ENCODE data around the gene ZFYVE28. TPM values are rescaled to one million over a fixed set of nuclear protein-coding genes. Genes with fewer than 3 reads are reported as not detected.

Gene ZFYVE28
- total RNA-seq, 2 experiments from 2014 or later, result 3.8 to 4.6 TPM

GRCh38 chr4:2411786-2412510 is 6.5 kb downstream of the ZFYVE28 start:
- no peak overlapping the region for H3K4me3 Mint-ChIP-seq
- H3K27ac Mint-ChIP-seq, result peak overlapping the region; percentile 96
- peaks cover 27% of the 10 kb centered on the region for H3K27me3 Mint-ChIP-seq
- H3K36me3 Mint-ChIP-seq, result no peaks in the 10 kb centered on the region
- H3K4me1 Mint-ChIP-seq, result peaks cover 51% of the 10 kb centered on the region
- peak; percentile 14 for DNase-seq
- H3K9me3 Mint-ChIP-seq, result no peaks in the 10 kb centered on the region

GRCh38 chr4:2409381-2409783 is 9.1 kb downstream of the ZFYVE28 start:
- peaks cover 38% of the 10 kb centered on the region for H3K4me1 Mint-ChIP-seq
- no peak overlapping the region for H3K27ac Mint-ChIP-seq
- DNase-seq, result no peak
- no peaks in the 10 kb centered on the region for H3K9me3 Mint-ChIP-seq
- H3K27me3 Mint-ChIP-seq, result peaks cover 4% of the 10 kb centered on the region
- no peak overlapping the region for H3K4me3 Mint-ChIP-seq
- H3K36me3 Mint-ChIP-seq, result no peaks in the 10 kb centered on the region

GRCh38 chr4:2408976-2409375 is 9.5 kb downstream of the ZFYVE28 start:
- H3K9me3 Mint-ChIP-seq, result no peaks in the 10 kb centered on the region
- H3K27me3 Mint-ChIP-seq, result no peaks in the 10 kb centered on the region
- H3K4me1 Mint-ChIP-seq, result peaks cover 34% of the 10 kb centered on the region
- no peak for DNase-seq
- no peak overlapping the region for H3K4me3 Mint-ChIP-seq
- H3K27ac Mint-ChIP-seq, result peak overlapping the region; percentile 26
- H3K36me3 Mint-ChIP-seq, result no peaks in the 10 kb centered on the region

- peak; percentile 31 for DNase-seq
- no peaks in the 10 kb centered on the region for H3K9me3 Mint-ChIP-seq
- no peaks in the 10 kb centered on the region for H3K27me3 Mint-ChIP-seq
- no peak overlapping the region for H3K27ac Mint-ChIP-seq
- peaks cover 29% of the 10 kb centered on the region for H3K4me1 Mint-ChIP-seq
- H3K36me3 Mint-ChIP-seq, result no peaks in the 10 kb centered on the region
- no peak overlapping the region for H3K4me3 Mint-ChIP-seq
These were observed 10.0 kb downstream of the ZFYVE28 start for GRCh38 chr4:2408401-2408958.

GRCh38 chr4:2407991-2408342 is 10.5 kb downstream of the ZFYVE28 start:
- no peaks in the 10 kb centered on the region for H3K36me3 Mint-ChIP-seq
- H3K9me3 Mint-ChIP-seq, result no peaks in the 10 kb centered on the region
- DNase-seq, result no peak
- H3K27me3 Mint-ChIP-seq, result no peaks in the 10 kb centered on the region
- no peak overlapping the region for H3K27ac Mint-ChIP-seq
- peaks cover 24% of the 10 kb centered on the region for H3K4me1 Mint-ChIP-seq
- H3K4me3 Mint-ChIP-seq, result no peak overlapping the region

GRCh38 chr4:2406920-2407319 is 11.5 kb downstream of the ZFYVE28 start:
- Mint-ChIP-seq H3K36me3 (no peaks in the 10 kb centered on the region), H3K4me3 (no peak overlapping the region), H3K4me1 (peaks cover 13% of the 10 kb centered on the region), H3K27me3 (peaks cover 7% of the 10 kb centered on the region), H3K27ac (no peak overlapping the region), H3K9me3 (no peaks in the 10 kb centered on the region)
- DNase-seq, result no peak

GRCh38 chr4:2406406-2406805 is 12.0 kb downstream of the ZFYVE28 start:
- Mint-ChIP-seq H3K36me3 (no peaks in the 10 kb centered on the region), H3K27ac (no peak overlapping the region), H3K9me3 (no peaks in the 10 kb centered on the region), H3K27me3 (peaks cover 10% of the 10 kb centered on the region), H3K4me1 (peaks cover 10% of the 10 kb centered on the region), H3K4me3 (no peak overlapping the region)
- no peak for DNase-seq

GRCh38 chr4:2402941-2403340 is 15.5 kb downstream of the ZFYVE28 start:
- H3K36me3 Mint-ChIP-seq, result no peaks in the 10 kb centered on the region
- no peaks in the 10 kb centered on the region for H3K9me3 Mint-ChIP-seq
- H3K27ac Mint-ChIP-seq, result no peak overlapping the region

GRCh38 chr4:2402048-2402842 is 16.2 kb downstream of the ZFYVE28 start:
- DNase-seq, result no peak

More at GRCh38 chr4:2402941-2403340, 15.5 kb downstream of the ZFYVE28 start:
- Mint-ChIP-seq H3K27me3 (peaks cover 14% of the 10 kb centered on the region), H3K4me1 (peaks cover 2% of the 10 kb centered on the region), H3K4me3 (no peak overlapping the region)
- no peak for DNase-seq

GRCh38 chr4:2401610-2401983 is 16.8 kb downstream of the ZFYVE28 start:
- Mint-ChIP-seq H3K4me1 (peaks cover 2% of the 10 kb centered on the region), H3K36me3 (no peaks in the 10 kb centered on the region), H3K4me3 (no peak overlapping the region), H3K27me3 (peaks cover 14% of the 10 kb centered on the region), H3K9me3 (no peaks in the 10 kb centered on the region), H3K27ac (no peak overlapping the region)
- DNase-seq, result no peak

More at GRCh38 chr4:2402048-2402842, 16.2 kb downstream of the ZFYVE28 start:
- Mint-ChIP-seq H3K27me3 (peaks cover 14% of the 10 kb centered on the region), H3K36me3 (no peaks in the 10 kb centered on the region), H3K9me3 (no peaks in the 10 kb centered on the region), H3K4me1 (peaks cover 2% of the 10 kb centered on the region), H3K4me3 (peak overlapping the region; percentile 12), H3K27ac (no peak overlapping the region)

- Mint-ChIP-seq H3K36me3 (no peaks in the 10 kb centered on the region), H3K27ac (no peak overlapping the region), H3K4me3 (no peak overlapping the region), H3K9me3 (no peaks in the 10 kb centered on the region), H3K4me1 (peaks cover 2% of the 10 kb centered on the region), H3K27me3 (peaks cover 14% of the 10 kb centered on the region)
- DNase-seq, result no peak
These were observed 17.4 kb downstream of the ZFYVE28 start for GRCh38 chr4:2400841-2401609.

GRCh38 chr4:2399631-2400190 is 18.7 kb downstream of the ZFYVE28 start:
- H3K4me1 Mint-ChIP-seq, result peaks cover 2% of the 10 kb centered on the region
- DNase-seq, result no peak
- H3K4me3 Mint-ChIP-seq, result no peak overlapping the region
- no peaks in the 10 kb centered on the region for H3K36me3 Mint-ChIP-seq
- peaks cover 17% of the 10 kb centered on the region for H3K27me3 Mint-ChIP-seq
- H3K9me3 Mint-ChIP-seq, result no peaks in the 10 kb centered on the region
- no peak overlapping the region for H3K27ac Mint-ChIP-seq

GRCh38 chr4:2399216-2399615 is 19.2 kb downstream of the ZFYVE28 start:
- Mint-ChIP-seq H3K27ac (no peak overlapping the region), H3K4me3 (no peak overlapping the region), H3K27me3 (peaks cover 18% of the 10 kb centered on the region), H3K36me3 (no peaks in the 10 kb centered on the region), H3K4me1 (peaks cover 2% of the 10 kb centered on the region), H3K9me3 (no peaks in the 10 kb centered on the region)
- DNase-seq, result no peak

GRCh38 chr4:2397596-2398379 is 20.7 kb downstream of the ZFYVE28 start:
- H3K4me3 Mint-ChIP-seq, result no peak overlapping the region
- DNase-seq, result no peak
- peaks cover 11% of the 10 kb centered on the region for H3K4me1 Mint-ChIP-seq
- no peaks in the 10 kb centered on the region for H3K9me3 Mint-ChIP-seq
- no peak overlapping the region for H3K27ac Mint-ChIP-seq
- no peaks in the 10 kb centered on the region for H3K36me3 Mint-ChIP-seq
- H3K27me3 Mint-ChIP-seq, result peaks cover 28% of the 10 kb centered on the region

All from activated naive CD8-positive, alpha-beta T cell treated with anti-CD3 and anti-CD28 coated beads for 36 hours (primary cell).